ENCODE data around the gene ANGEL1. TPM values are rescaled to one million over a fixed set of nuclear protein-coding genes. Genes with fewer than 3 reads are reported as not detected.

ANGEL1 gene
- total and polyA plus RNA-seq, 2 of the 8 experiments (the other 6 are each of a cell fraction or from before 2014, with no cell fraction given), result 26.8 to 27.2 TPM

- TF ChIP-seq RAD21 (IDR thresholded peaks at IDR 0.05 in 1 of 2, conservative IDR thresholded peaks at IDR 0.05 in 1 of 2; ENCODE audit: low read depth in 2 of 2, low read length in 2 of 2), result no peak
- no peak for TF ChIP-seq RBBP5 (IDR thresholded peaks at IDR 0.05; ENCODE audit: borderline replicate concordance, low read depth, low read length)
- no peak for TF ChIP-seq ATF3 (IDR thresholded peaks at IDR 0.05; ENCODE audit: insufficient read depth, low read depth, low read length)
- TF ChIP-seq GTF2F1 (IDR thresholded peaks at IDR 0.05; ENCODE audit: borderline replicate concordance, low read depth, low read length), result no peak
- TF ChIP-seq MAFK (IDR thresholded peaks at IDR 0.05; ENCODE audit: low read depth, low read length), result no peak
Measured at GRCh38 chr14:76765461-76765931, 47.2 kb downstream of the ANGEL1 start (continued).

Measured in H1 (cell line).